Mucosa of stomach (tissue), 1 donor: ENCODE data around the gene CSNK1A1L.

Experiments
- H3K27me3 ChIP-seq: one replicate; pipeline ENCODE4 v1.7.0; 2013; ENCODE audit warnings: mild to moderate bottlenecking, low read length; ENCODE audit not compliant: control insufficient read depth, insufficient read depth
- H3K36me3 ChIP-seq: one replicate; pipeline ENCODE4 v1.7.0; 2013; ENCODE audit warnings: low read length; ENCODE audit not compliant: control insufficient read depth, insufficient read depth
- H3K4me1 ChIP-seq: one replicate; pipeline ENCODE4 v1.7.0; 2013; ENCODE audit warnings: mild to moderate bottlenecking, low read length; ENCODE audit not compliant: control insufficient read depth, insufficient read depth
- H3K4me3 ChIP-seq: one replicate; pipeline ENCODE4 v1.7.0; 2013; ENCODE audit warnings: low read length
- H3K9ac ChIP-seq: one replicate; pipeline ENCODE4 v1.7.0; 2013; ENCODE audit warnings: mild to moderate bottlenecking, low read length, moderate library complexity
- H3K9me3 ChIP-seq: one replicate; pipeline ENCODE4 v1.7.0; 2013; ENCODE audit warnings: mild to moderate bottlenecking, low read length, moderate library complexity; ENCODE audit not compliant: control insufficient read depth
- donor health status: Pancreatic carcinoma.

The CSNK1A1L gene

GRCh38 chr13:37101201-37101600, 4.3 kb downstream of the CSNK1A1L start:
- Histone ChIP-seq H3K9me3 (no peaks in the 10 kb centered on the region), H3K36me3 (no peaks in the 10 kb centered on the region), H3K4me1 (no peaks in the 10 kb centered on the region), H3K4me3 (no peak overlapping the region), H3K9ac (no peak overlapping the region), H3K27me3 (no peaks in the 10 kb centered on the region)

- Histone ChIP-seq H3K9me3 (no peaks in the 10 kb centered on the region), H3K27me3 (no peaks in the 10 kb centered on the region), H3K36me3 (no peaks in the 10 kb centered on the region), H3K4me1 (no peaks in the 10 kb centered on the region), H3K9ac (no peak overlapping the region), H3K4me3 (no peak overlapping the region)
These were observed 4.7 kb downstream of the CSNK1A1L start for GRCh38 chr13:37100731-37101130.

- no peak overlapping the region for H3K9ac ChIP-seq
- no peaks in the 10 kb centered on the region for H3K9me3 ChIP-seq
- H3K36me3 ChIP-seq: no peaks in the 10 kb centered on the region
- no peak overlapping the region for H3K4me3 ChIP-seq
- no peaks in the 10 kb centered on the region for H3K27me3 ChIP-seq
- H3K4me1 ChIP-seq: no peaks in the 10 kb centered on the region
These were observed 8.4 kb downstream of the CSNK1A1L start for GRCh38 chr13:37097076-37097475.

- Histone ChIP-seq H3K36me3 (no peaks in the 10 kb centered on the region), H3K9me3 (no peaks in the 10 kb centered on the region), H3K4me3 (no peak overlapping the region), H3K4me1 (no peaks in the 10 kb centered on the region), H3K9ac (no peak overlapping the region), H3K27me3 (no peaks in the 10 kb centered on the region)
These were observed 10.6 kb downstream of the CSNK1A1L start for GRCh38 chr13:37094840-37095239.

GRCh38 chr13:37094099-37094498, 11.4 kb downstream of the CSNK1A1L start:
- Histone ChIP-seq H3K4me1 (no peaks in the 10 kb centered on the region), H3K27me3 (no peaks in the 10 kb centered on the region), H3K9ac (no peak overlapping the region), H3K9me3 (no peaks in the 10 kb centered on the region), H3K4me3 (no peak overlapping the region), H3K36me3 (no peaks in the 10 kb centered on the region)

- Histone ChIP-seq H3K9me3 (no peaks in the 10 kb centered on the region), H3K36me3 (no peaks in the 10 kb centered on the region), H3K9ac (no peak overlapping the region), H3K4me3 (no peak overlapping the region), H3K4me1 (no peaks in the 10 kb centered on the region), H3K27me3 (no peaks in the 10 kb centered on the region)
These were observed 13.6 kb downstream of the CSNK1A1L start for GRCh38 chr13:37091835-37092234.

GRCh38 chr13:37090912-37091311, 14.6 kb downstream of the CSNK1A1L start:
- no peaks in the 10 kb centered on the region for H3K27me3 ChIP-seq
- no peak overlapping the region for H3K4me3 ChIP-seq
- H3K36me3 ChIP-seq: no peaks in the 10 kb centered on the region
- H3K9me3 ChIP-seq: no peaks in the 10 kb centered on the region
- H3K4me1 ChIP-seq: no peaks in the 10 kb centered on the region
- no peak overlapping the region for H3K9ac ChIP-seq

- Histone ChIP-seq H3K9ac (no peak overlapping the region), H3K4me3 (no peak overlapping the region), H3K4me1 (no peaks in the 10 kb centered on the region), H3K36me3 (no peaks in the 10 kb centered on the region), H3K27me3 (no peaks in the 10 kb centered on the region), H3K9me3 (no peaks in the 10 kb centered on the region)
These were observed 16.0 kb downstream of the CSNK1A1L start for GRCh38 chr13:37089495-37089894.

- Histone ChIP-seq H3K27me3 (no peaks in the 10 kb centered on the region), H3K9ac (no peak overlapping the region), H3K4me1 (no peaks in the 10 kb centered on the region), H3K36me3 (no peaks in the 10 kb centered on the region), H3K4me3 (no peak overlapping the region), H3K9me3 (no peaks in the 10 kb centered on the region)
These were observed 18.0 kb downstream of the CSNK1A1L start for GRCh38 chr13:37087486-37087885.

GRCh38 chr13:37085606-37086005, 19.9 kb downstream of the CSNK1A1L start:
- Histone ChIP-seq H3K9me3 (no peaks in the 10 kb centered on the region), H3K9ac (no peak overlapping the region), H3K4me1 (no peaks in the 10 kb centered on the region), H3K4me3 (no peak overlapping the region), H3K36me3 (no peaks in the 10 kb centered on the region), H3K27me3 (no peaks in the 10 kb centered on the region)

GRCh38 chr13:37076818-37077217, 28.6 kb downstream of the CSNK1A1L start:
- H3K4me3 ChIP-seq: no peak overlapping the region
- no peaks in the 10 kb centered on the region for H3K9me3 ChIP-seq
- no peaks in the 10 kb centered on the region for H3K27me3 ChIP-seq
- H3K36me3 ChIP-seq: no peaks in the 10 kb centered on the region
- H3K9ac ChIP-seq: no peak overlapping the region
- no peaks in the 10 kb centered on the region for H3K4me1 ChIP-seq

GRCh38 chr13:37075164-37075563, 30.3 kb downstream of the CSNK1A1L start:
- H3K9me3 ChIP-seq: no peaks in the 10 kb centered on the region
- no peak overlapping the region for H3K9ac ChIP-seq
- no peaks in the 10 kb centered on the region for H3K27me3 ChIP-seq
- no peaks in the 10 kb centered on the region for H3K36me3 ChIP-seq
- no peaks in the 10 kb centered on the region for H3K4me1 ChIP-seq
- no peak overlapping the region for H3K4me3 ChIP-seq

GRCh38 chr13:37074703-37075102, 30.8 kb downstream of the CSNK1A1L start:
- Histone ChIP-seq H3K4me3 (no peak overlapping the region), H3K9me3 (no peaks in the 10 kb centered on the region), H3K4me1 (no peaks in the 10 kb centered on the region), H3K27me3 (no peaks in the 10 kb centered on the region), H3K9ac (no peak overlapping the region), H3K36me3 (no peaks in the 10 kb centered on the region)
